ENCODE data around the gene CZIB. TPM values are rescaled to one million over a fixed set of nuclear protein-coding genes. Genes with fewer than 3 reads are reported as not detected.

The CZIB gene
- total RNA-seq, 1 donor from 2014 or later = 48.9 TPM

DNA sequence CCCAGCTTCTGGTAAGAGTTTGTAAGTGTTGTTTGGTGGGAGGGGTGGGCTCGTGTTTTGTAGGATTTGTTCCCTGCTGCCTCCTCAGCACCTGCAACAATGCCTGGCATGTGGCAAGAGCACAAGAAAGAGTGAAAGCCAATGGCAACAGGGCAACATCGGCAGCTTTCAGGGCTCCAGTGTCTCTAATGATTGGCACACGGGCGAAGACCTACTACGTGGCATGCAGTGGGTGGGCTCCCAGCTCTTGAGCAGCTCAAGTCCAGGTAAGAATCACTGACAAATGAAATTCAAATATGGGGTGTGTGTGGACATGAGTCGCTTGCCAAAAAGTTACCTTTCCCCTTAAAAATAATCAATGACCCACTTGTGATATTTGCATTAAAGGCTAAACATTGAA lies 54.1 kb downstream of the CZIB start:
- no peak overlapping the region for H3K27ac Mint-ChIP-seq
- CTCF ChIA-PET = no interaction called here
- intact Hi-C loops (cut with micrococcal nuclease) = no loop called here

DNA sequence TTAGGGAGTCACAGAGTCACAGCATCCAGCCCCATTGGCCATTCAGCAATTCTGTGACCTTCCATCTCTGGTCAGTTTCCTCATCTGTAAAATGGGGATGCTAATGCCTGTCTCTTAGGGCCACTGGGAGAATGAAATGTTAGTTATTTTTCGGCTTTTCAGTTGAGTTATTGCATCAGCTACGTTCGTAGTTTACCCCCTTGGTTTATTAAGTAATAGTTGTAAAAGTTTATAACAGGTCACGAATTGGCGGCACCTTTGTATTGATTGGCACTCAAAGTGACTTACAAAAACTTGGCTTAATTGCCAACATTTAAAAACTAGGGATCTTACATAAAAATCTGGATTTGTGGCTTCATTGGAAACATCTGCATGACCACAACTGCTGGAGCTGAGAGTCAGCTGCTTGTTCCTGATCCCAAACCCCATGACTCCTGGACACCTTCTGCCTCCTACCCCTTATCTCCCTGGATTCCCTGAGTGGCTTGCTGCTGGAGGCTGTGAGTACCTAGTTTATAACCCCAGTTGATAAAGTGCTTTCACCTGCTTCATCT lies 54.9 kb downstream of the CZIB start:
- H3K4me3 Mint-ChIP-seq = no peak overlapping the region
- no peaks in the 10 kb centered on the region for H3K4me1 Mint-ChIP-seq
- POLR2A ChIA-PET = no interaction called here

More for the DNA sequence above, 54.1 kb downstream of the CZIB start:
- peaks cover 17% of the 10 kb centered on the region for H3K27me3 Mint-ChIP-seq
- DNase-seq = no peak
- ATAC-seq (ENCODE audit: low read depth) = no peak
- no peaks in the 10 kb centered on the region for H3K36me3 Mint-ChIP-seq (ENCODE audit: low read depth)
- POLR2A ChIA-PET = no interaction called here
- H3K4me1 Mint-ChIP-seq = no peaks in the 10 kb centered on the region
- H3K9me3 Mint-ChIP-seq = no peaks in the 10 kb centered on the region
- H3K4me3 Mint-ChIP-seq = no peak overlapping the region
- TF ChIP-seq CTCF (IDR thresholded peaks at IDR 0.05) = no peak

More for the DNA sequence above, 54.9 kb downstream of the CZIB start:
- Mint-ChIP-seq H3K36me3 (ENCODE audit: low read depth) (no peaks in the 10 kb centered on the region), H3K27ac (no peak overlapping the region), H3K9me3 (no peaks in the 10 kb centered on the region), H3K27me3 (peaks cover 17% of the 10 kb centered on the region)
- CTCF ChIA-PET = no interaction called here
- no peak for TF ChIP-seq CTCF (IDR thresholded peaks at IDR 0.05)
- intact Hi-C loops (cut with micrococcal nuclease) = no loop called here
- ATAC-seq (ENCODE audit: low read depth) (no peak), DNase-seq (no peak)

Other genes starting within 250 kb of the CZIB start
- not detected in 2 replicates for gene PODN, start 158.4 kb downstream of the CZIB start, total RNA-seq
- gene SLC1A7, start 78.0 kb downstream of the CZIB start, total RNA-seq = not detected in 2 replicates
- gene CPT2, start 23.8 kb downstream of the CZIB start, total RNA-seq = 12.5 and 15.7 TPM in 2 replicates
- 56.6 and 65.0 TPM in 2 replicates for gene MAGOH, start 17.9 kb upstream of the CZIB start, total RNA-seq
- gene LRP8, start 107.4 kb upstream of the CZIB start, total RNA-seq = 25.1 and 40.6 TPM in 2 replicates
- gene DMRTB1, start 238.8 kb upstream of the CZIB start, total RNA-seq = not detected in 2 replicates